ENCODE measurements around the gene DIAPH3.

DNA sequence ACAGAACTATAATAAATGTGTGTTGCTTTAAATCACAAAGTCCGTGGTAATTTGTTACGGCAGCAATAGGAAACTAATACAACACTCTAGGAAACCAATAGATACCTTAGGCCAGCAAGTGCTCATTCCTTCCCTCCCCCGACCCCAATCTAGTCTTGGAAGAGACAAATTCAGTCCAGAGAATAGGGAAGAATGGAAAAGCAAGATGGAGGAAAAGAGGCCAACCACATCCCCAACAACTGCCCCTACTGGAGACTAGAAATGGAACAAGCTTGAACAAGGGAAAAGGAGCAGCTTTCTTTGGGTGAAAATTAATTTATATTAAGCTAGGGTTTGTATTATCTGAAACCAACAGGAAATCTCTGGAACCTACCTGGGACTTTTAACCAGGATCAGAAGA is 54.4 kb downstream of the DIAPH3 start:
- TF ChIP-seq MYC (IDR thresholded peaks at IDR 0.05; ENCODE audit: borderline replicate concordance, low read length) = no peak
- no peak for TF ChIP-seq POLR2A (IDR thresholded peaks at IDR 0.05; ENCODE audit: low read length)
- TF ChIP-seq, protein P1, sequence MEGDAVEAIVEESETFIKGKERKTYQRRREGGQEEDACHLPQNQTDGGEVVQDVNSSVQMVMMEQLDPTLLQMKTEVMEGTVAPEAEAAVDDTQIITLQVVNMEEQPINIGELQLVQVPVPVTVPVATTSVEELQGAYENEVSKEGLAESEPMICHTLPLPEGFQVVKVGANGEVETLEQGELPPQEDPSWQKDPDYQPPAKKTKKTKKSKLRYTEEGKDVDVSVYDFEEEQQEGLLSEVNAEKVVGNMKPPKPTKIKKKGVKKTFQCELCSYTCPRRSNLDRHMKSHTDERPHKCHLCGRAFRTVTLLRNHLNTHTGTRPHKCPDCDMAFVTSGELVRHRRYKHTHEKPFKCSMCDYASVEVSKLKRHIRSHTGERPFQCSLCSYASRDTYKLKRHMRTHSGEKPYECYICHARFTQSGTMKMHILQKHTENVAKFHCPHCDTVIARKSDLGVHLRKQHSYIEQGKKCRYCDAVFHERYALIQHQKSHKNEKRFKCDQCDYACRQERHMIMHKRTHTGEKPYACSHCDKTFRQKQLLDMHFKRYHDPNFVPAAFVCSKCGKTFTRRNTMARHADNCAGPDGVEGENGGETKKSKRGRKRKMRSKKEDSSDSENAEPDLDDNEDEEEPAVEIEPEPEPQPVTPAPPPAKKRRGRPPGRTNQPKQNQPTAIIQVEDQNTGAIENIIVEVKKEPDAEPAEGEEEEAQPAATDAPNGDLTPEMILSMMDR (IDR thresholded peaks at IDR 0.05) = no peak
- TF ChIP-seq POLR2AphosphoS2 (conservative IDR thresholded peaks at IDR 0.05; ENCODE audit: low read length) = no peak
- no peak for TF ChIP-seq ZNF302 (CRISPR knock-in tag; IDR thresholded peaks at IDR 0.05)
- TF ChIP-seq, protein P2, sequence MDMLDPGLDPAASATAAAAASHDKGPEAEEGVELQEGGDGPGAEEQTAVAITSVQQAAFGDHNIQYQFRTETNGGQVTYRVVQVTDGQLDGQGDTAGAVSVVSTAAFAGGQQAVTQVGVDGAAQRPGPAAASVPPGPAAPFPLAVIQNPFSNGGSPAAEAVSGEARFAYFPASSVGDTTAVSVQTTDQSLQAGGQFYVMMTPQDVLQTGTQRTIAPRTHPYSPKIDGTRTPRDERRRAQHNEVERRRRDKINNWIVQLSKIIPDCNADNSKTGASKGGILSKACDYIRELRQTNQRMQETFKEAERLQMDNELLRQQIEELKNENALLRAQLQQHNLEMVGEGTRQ (IDR thresholded peaks at IDR 0.05) = no peak
- no peak for TF ChIP-seq MAZ (IDR thresholded peaks at IDR 0.05; ENCODE audit: borderline replicate concordance, low read depth, low read length)
- TF ChIP-seq EP300 (IDR thresholded peaks at IDR 0.05) = no peak
- no peak for TF ChIP-seq RCOR1 (IDR thresholded peaks at IDR 0.05; ENCODE audit: low read depth, low read length)
- no peak for TF ChIP-seq ZC3H11A (IDR thresholded peaks at IDR 0.05)
- no peak for TF ChIP-seq MAFK (IDR thresholded peaks at IDR 0.05; ENCODE audit: partially characterized antibody)
- TF ChIP-seq REST (IDR thresholded peaks at IDR 0.05) = no peak
- no peak for TF ChIP-seq SREBF2 (IDR thresholded peaks at IDR 0.05)
